GM19395 (cell line): ENCODE data around the gene CLRN3.

Experiments used
- ATAC-seq: cut with Tn5 transposase; IDR thresholded peaks from one replicate; pipeline ENCODE4 v1.9.1; 2021; ENCODE audit warnings: mild to moderate bottlenecking, moderate library complexity; ENCODE audit not compliant: unreplicated experiment

Gene CLRN3

DNA sequence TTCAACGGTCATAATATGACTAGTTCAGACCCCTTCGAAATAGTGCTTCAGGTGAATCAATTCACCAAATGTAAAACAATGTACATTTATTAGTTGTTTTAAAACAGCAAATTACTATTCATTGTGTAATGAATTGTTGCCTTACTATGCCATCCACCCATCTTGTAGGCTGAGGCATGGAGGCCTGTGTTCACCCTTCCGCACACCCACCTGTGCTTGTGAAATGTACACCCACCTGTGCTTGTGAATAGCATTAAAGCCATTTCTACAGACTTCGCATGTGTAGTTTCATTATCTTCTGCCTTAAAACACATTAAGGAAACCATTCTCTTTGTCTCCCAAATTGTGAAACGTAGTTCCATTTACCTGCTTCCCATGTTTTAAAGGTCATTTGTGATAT lies 16.8 kb downstream of the CLRN3 start:
- ATAC-seq = no peak

DNA sequence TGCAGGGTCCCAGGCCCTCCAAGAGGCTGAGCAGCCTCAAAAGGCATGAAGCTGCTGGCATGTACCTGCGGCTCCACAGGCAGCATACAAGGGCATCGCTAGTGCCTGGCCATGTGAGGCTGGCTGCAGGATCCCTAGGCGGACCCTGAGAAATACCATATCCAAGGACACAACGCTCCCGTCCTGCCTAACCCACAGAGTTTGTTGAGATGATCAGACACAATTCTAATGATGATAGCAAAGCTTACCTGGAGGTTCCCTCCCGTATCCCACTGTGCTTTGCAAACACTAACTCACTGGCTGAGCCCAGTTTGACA lies 17.3 kb downstream of the CLRN3 start:
- no peak for ATAC-seq

DNA sequence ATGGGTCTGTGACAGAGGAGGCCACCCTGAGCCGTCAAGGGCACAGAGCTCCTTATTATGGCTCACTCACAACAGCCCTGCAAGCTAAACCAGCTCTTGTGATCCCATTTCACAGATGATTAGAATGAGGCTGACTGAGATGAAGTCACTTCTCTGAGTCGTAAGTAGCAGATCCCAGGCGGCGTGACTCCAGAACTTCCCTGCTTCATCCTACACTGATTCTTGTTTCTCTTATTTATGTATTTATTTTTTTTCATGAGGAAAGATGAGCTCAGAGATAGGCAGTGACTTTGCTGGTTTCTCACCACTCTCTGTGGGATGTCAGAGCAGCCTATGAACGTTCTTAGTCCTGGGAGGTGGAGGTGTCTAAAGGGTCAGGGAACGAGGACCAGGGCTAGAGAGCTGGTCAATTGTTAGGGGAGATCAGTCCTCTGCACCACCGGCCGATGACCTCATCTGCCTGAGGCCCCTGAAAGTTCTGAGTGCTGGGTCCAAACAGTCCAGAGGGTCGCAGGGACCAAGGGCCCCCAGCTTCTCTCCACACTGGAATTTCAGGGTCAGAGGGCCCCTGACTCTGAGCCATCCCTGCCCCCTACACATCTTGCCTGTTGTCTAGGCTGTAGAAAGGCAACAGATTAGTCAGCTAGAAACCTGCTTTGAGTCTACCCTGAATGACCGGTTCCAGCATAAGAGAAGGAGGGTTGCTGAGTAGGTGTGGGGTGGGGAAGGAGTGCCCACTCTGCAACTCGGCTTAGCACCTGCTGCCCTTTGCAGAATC lies 17.9 kb downstream of the CLRN3 start:
- ATAC-seq = no peak

DNA sequence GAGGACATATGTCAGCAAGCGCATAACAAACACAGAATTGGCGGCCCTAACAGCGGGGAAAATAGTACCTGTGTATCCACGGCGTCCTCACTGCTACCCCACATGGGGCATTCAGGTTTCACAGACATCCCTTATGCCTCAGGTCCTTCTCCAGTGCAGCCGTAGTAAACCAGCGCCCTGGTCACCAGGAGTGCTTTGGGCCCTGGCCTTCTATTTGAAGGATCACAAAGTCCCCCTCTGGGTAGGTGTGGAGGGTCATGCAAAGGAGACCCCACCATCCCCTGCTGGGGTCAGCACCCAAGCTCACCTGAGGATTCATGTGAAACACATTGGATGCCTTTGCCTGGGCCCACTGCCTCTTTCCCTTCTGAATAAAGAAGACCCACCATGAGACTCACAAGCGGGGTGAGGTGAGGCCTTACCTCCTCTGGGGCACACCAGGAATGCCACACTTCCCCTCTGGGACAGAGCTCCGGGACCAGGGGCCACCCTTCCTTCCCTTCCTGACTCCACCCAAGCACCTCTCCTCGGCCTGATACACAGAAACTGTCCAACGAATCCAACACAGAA lies 18.8 kb downstream of the CLRN3 start:
- ATAC-seq = no peak

DNA sequence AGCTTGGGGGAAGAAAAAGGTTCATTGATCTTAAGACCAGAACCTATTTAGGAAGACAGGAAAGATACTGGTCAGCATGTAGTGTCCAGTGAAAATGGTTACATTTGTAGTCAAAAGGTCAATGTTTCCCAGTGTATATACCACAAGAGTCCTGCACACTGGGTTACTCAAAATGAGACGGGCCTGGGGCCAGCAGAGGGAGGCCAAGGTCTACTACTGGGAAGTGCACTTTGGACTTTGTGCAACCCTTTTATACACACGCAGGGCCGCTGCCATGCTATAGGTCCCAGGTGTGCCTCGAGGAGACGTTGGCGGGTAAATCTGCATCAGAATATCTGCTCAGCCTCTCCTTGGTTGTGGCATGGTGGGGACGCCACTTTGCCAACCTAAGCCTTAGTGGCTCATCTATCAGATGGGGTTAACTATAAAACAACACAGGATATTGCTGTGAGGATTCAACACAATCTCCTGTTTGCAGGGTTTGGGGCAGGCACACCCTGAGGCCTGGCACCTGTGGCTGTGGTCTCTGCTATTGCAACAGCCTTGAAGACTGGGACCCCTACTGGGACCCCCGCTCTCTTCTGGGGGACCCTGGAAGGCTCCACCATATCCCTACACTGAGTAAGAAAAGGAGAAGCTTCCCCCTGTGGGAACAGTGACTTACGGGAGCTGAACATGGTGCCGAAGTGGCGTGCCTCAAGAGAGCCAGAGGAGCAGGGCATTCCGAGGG lies 19.7 kb downstream of the CLRN3 start:
- no peak for ATAC-seq

DNA sequence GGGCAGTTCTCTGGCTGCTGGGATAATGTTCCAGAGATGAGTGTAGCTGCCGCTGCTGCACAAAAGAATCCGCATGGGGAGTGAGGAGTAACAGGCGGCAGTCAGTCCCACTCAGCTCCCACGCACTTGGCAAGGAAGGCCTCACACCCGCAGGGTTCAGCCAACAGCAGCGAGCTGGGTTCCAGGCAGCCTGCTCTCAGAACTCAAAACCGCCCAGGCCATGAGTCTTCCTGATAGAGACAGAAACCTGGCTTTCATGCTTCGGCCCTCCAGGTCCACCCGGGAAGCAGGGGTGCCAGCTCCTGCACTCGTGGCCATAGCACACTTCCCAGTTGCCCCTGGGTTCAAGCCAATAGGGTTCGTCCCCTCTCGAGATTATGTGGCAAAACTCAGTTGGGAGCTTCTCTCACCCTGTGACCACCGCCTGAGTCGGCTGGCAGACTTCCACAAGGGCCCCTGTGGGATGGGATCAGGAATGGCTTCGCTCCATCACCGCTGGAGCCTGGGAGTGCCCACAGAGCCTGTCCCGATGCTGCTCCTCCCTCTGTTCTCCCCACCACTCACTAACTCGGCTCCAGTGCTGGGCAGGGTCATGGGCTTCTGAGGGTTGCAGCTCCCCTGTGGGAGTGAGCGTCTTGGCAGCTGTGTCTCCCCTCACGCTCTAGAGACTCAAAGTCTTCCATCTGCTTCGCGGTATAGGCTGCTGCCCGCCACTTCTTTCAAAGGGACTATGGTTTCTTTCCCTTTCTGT lies 20.6 kb downstream of the CLRN3 start:
- no peak for ATAC-seq

DNA sequence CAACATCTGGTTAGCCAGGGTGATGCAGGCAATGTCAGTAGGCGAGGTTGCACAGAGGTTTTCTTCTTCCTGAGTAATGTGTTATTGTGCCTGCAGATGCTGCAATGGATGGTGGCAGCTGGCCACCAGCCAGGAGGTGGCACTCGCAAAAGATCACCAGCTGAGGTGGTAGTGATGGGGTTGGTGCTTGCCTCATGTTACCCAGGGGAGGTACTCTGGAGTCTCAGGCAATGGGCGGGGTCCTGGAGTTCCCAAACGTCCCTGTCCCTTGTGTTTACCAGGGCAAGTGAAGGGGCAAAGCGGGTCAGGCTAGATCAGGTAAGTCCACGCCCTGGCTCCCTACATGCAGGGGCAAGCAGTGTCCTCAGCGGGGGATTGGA lies 21.1 kb downstream of the CLRN3 start:
- no peak for ATAC-seq

DNA sequence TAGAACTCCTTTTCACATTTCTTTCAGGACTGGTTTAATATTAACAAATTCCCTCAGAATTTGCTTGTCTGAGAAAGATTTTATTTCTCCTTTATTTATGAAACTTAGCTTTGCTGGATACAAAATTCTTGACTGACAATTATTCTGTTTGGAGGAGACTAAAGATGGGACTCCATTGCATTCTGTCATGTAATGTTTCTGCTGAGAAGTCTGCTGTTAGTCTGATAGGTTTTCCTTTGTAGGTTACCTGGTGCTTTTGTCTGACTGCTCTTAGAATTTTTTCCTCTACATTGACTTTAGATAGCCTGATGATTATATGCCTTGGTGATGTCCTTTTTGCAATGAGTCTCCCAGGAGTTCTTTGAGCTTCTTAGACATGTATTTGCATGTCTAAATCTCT lies 23.4 kb downstream of the CLRN3 start:
- no peak for ATAC-seq

DNA sequence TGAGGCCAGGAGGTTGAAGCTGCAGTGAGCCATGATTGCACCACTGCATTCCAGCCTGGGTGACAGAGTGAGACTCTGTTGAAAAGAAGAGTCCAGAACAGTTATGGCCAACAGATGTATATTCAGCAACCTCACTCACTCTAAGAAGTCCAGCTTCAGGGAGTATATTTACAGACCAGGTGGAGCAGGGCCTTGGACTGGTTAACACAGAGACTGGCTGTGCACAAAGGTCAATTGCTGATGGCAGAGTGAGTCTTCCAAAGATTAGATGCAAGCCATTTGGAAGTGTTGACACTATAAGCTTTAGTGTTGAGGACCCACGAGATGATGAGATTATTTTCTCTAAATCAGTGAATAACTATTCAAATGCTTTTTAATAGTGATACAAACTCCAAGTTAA lies 24.9 kb downstream of the CLRN3 start:
- no peak for ATAC-seq

DNA sequence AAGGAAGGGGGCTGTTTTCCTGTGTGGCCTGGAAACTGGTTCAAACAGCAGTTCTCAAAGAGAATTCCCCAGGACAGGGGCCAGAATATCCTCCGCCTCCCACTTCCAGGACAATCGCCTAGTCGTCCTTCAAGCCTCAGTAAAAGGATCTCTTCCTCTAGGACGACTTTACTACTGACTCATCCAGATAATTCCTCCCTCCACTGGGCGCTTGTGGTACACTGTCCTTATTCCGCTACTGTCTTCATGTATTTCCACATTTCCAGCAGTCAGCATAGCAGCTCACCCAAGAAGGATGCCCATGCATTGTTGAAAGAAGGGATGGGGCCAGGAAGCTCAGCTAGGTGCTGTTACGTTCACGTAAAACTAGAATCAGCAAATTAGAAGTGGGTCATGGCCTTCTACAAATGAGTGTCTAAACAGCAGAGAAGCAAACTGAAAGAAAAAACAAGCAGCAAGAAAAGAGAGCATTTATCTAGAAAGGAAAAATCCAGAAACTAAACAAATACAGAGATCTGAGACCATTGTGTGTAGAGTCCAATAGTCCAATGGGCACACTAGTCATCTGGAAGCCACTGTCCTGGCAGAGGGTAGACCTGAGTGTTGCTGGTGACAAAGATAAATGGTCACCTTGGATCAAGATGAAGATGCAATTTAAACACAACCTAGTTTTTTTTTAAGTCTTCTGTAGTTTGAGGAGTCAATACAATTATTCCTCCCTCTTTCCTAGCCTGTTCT lies 26.3 kb downstream of the CLRN3 start:
- ATAC-seq = no peak

DNA sequence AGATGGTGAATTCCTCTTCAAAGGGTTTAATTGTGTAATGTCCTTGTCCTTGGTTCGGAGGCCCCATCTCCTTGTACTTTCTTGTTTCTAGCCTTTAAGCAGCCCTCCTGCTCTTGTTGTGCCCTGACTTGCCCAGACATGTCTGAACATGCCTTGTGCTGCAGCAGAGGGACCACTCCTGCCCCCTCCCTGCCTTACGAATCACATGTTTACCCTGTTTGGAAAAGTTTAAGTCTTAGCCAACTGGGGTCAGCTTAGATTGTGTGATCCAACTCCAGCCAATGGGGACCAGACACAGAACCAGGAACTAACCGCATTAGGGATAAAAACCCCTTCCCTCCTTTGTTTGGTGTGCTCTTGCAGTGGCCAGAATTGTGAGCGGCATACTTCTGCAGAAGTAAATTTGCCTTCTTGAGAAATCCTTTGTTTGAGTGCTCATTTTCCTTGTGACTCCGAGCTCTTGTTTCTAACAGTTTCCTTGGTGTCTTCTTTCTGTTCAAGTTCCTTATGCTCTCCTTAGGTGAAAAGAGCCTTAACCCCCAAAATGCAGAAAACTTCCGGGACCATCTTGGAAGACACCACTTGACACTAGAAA lies 29.4 kb downstream of the CLRN3 start:
- ATAC-seq = no peak

DNA sequence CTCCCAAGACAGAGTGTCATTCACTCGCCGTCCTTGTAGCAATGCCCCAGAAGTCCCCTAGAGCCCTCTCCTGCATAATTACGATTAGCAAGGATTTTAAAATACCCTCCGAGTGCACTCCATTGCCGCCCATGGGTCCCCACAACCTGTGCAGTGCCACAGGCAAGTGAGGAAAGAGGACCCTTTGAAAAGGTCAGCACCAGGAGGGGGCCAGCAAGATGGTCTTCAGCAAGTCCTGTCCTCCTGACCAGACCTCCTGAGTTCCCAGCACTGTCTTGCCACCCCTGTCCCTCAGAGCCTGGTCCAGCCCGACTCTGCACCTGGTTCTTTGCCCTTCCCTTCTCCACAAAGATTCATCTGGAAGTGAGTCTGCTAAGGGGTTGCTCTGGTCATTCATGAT lies 32.1 kb downstream of the CLRN3 start:
- no peak for ATAC-seq

DNA sequence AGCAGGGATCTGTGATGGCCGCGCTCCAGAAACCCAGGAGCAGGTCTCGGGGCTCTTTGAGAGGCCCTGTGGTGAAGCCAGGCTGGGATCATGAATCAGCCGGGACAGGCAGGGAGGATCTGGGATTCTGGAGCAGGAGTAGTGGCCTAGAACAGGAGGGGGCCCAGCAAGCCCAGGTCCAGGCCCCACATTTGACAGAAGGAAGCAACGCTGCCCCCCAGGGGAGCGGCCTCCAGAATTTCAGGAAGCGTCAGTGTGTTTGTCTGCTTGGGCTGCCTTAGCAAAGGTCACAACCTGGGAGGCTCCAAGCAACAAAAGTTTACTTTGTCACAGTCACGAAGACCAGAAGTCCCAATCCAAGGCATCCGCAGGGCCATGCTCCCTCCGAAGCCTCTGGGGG lies 36.8 kb downstream of the CLRN3 start:
- ATAC-seq = no peak

DNA sequence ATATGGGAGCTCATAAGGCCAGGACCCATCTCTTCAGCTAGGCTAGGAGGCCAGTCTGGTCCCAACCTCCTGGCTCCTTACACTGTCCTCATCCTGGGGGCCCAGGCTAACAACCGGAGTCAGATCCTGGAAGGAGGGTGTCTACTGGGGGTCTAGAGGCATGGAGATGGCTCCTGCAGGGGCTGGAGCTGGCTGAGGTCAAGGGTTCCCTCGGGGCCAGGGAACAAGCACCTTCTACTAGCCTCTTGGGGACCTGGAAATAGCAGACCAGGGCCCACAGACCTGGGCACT lies 37.2 kb downstream of the CLRN3 start:
- ATAC-seq = no peak

DNA sequence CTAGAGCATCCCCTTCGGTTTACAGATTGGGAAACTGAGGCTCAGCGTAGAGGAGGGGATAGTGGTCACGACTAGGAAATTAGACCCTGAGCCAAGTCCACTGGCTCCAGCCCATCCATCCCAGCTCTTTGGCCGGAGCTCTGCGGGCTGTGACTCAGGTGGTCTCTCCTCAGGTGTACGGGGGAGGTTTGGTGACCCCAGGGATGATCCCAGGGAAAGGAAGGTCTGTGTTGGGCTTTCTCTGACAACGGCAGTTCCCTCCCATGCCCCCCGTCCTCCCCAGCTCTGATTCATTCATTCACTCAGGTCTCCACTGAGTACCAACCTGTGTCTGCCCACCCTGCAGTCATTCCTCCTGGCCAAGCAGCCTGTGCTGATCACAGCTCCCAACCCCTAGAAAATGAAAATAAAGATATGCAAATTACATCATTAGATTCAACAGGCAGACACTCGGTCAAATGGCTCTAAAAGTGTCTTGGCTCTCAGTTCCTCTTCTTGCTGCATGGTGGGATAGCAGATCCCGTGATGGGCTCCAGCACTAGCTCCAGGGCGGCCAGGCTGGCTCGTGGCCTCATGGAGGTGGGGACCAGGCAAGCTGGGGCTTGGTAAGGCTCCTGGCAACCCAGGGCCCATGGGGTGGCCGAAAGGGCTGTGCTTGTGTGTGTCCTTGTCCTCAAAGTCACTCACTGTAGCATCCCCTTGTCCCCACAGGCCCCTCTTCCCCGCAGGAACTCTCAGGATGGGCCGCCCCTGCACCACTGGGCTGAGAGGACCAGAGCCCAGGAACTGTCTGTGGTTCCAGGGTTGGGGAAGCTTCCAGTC lies 37.8 kb downstream of the CLRN3 start:
- peak; percentile 66 for ATAC-seq

DNA sequence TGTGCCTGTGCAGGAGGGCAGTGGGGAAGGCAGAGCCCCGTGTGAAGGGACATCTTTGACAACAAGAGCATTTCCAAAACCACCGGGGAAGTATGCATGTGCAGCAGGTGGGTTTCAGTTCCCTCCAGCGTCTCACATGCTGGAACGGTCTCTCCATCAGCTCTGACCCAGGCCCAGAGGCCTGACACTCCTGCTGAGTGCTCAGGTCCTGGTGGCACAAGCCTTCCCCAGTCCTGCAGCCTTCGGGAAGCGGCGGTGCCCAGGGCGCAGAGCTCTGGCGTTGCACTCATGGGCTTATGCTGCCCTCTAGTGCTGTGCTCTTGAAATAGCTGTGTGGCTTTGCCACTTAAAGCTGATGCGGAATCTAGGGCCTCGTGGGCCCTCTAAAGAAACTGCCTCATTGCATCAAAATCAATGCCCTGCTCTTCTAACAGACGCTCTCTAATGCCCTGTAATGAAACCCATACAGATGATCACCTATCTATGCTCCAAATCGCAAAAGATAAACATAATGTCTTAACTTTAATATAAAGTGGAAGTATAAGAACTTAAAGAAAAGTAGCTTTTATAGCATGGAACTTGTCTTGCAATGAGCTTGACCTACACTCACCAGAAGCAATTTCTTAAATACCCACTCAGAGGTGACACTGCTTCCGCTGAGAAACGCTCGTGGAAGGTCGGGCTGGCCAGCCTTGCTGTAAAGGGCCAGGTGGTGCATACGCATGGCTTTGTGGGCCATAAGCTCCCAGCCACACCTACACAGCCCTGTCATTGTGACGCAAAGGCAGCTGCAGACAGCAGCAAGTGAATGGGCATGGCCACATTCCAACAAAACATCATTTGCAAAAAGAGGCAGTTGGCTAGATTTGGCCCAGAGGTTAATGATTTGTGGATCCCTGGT lies 38.6 kb downstream of the CLRN3 start:
- peak; percentile 77 for ATAC-seq

DNA sequence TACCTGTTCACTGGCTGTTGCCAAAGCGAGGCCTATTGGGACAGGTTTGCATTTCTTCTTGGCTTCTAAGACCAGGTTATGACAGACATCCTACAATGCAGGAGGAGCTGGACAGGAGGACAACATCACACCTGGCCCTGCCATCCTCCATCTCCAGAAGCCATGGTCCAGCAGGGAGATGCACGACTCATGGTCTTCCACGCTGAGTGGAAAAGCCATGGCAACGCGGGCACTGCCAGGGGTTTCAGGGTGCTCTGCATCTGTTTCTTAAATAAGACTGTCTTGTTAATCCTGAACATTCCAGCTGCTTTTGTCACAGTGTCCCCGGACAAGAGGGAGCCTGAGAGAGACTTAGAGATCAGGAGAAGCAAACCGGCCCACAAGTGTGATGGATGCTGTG lies 40.3 kb downstream of the CLRN3 start:
- ATAC-seq = no peak

DNA sequence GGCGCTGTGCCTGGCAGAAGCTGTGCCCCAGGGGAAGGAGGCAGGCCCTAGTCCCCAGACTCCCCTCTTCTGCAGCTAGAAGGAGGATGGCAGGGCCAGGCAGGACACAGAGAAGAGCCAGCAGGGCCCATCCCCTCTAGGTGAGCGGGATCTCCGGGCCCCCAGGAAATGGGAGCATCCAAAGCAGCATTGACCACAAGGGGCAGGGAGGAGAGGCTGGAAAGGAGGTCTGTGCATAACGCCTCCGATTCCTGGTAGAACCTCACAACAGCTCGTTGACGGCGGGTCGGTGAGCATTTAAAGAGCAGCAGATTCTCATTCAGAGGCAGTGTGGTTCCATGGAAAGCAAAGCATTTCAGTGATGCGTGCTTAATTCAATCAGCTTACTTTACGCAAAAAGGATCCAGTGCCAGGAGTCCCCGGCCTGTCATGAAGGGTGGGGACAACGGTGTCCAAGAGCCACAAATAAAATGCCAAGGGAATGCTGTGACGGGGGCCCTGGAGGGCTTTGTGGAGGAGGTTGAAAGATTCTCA lies 41.0 kb downstream of the CLRN3 start:
- ATAC-seq = no peak

DNA sequence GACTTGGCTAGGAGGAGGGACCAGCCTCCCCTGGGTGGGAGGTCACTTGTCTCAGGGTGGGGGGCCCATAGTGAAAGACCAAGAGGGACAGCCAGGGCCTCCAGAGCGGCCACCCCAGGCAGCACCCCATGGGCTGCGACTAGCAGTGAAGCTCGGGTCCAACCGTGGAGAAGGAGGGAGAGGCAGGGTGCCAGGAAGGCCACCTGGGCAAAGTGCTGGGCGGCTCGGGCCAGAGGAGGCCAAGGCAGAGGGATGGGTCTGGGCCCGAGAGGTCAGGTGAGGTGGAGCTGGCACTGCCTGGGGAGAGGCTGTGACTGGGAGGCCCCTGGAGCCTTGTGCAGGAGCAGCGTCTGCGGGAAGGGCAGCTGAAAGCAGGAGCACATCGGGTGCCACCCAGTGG lies 41.8 kb downstream of the CLRN3 start:
- ATAC-seq = no peak
